Right lobe of liver (tissue), 4 donors: ENCODE measurements around the gene SUCLG2.

Experiments used
- POLR2A ChIP-seq: fragments of 450-650 bp; IDR thresholded peaks from one replicate; pipeline ENCODE4 v1.6.1; 2017; ENCODE audit warnings: antibody characterized with exemption, mild to moderate bottlenecking
- TF ChIP-seq, protein P1 (sequence below), 4 donors: fragments of 200-600 bp in 3 of 4; fragments of 450-650 bp in 1 of 4; IDR thresholded peaks; one replicate each; pipeline versions ENCODE4 v1.5.1 to v1.8.0; 2016 to 2022; ENCODE audit warnings: antibody characterized with exemption in 4 of 4, mild to moderate bottlenecking in 2 of 4
- donor health status: DM: no; HTN: no; CAD: no.
- donor health status: DM: no; HTN: no; CAD: no.
- donor health status: DM: no; HTN: yes; CAD: no.

- TF ChIP-seq, protein P1, sequence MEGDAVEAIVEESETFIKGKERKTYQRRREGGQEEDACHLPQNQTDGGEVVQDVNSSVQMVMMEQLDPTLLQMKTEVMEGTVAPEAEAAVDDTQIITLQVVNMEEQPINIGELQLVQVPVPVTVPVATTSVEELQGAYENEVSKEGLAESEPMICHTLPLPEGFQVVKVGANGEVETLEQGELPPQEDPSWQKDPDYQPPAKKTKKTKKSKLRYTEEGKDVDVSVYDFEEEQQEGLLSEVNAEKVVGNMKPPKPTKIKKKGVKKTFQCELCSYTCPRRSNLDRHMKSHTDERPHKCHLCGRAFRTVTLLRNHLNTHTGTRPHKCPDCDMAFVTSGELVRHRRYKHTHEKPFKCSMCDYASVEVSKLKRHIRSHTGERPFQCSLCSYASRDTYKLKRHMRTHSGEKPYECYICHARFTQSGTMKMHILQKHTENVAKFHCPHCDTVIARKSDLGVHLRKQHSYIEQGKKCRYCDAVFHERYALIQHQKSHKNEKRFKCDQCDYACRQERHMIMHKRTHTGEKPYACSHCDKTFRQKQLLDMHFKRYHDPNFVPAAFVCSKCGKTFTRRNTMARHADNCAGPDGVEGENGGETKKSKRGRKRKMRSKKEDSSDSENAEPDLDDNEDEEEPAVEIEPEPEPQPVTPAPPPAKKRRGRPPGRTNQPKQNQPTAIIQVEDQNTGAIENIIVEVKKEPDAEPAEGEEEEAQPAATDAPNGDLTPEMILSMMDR (IDR thresholded peaks at IDR 0.05), result no peak
- TF ChIP-seq POLR2A, result no peak
These were observed 86.5 kb downstream of the SUCLG2 start for GRCh38 chr3:67567893-67568292.
